Esophagus muscularis mucosa (tissue), 3 donors: Measurements from ENCODE around the gene DDI2.

ENCODE experiments used
- CTCF ChIP-seq, 3 experiments: fragments of 200-600 bp in 2 of 3; fragments of 450-650 bp in 1 of 3; sonication (generic) in 2 of 3; IDR thresholded peaks; one replicate each; pipeline ENCODE4 v1.5.1; 2017 to 2019; ENCODE audit warnings: antibody characterized with exemption in 3 of 3, mild to moderate bottlenecking in 2 of 3, moderate library complexity in 1 of 3
- POLR2A ChIP-seq: fragments of 450-650 bp; IDR thresholded peaks from one replicate; pipeline ENCODE4 v1.6.1; 2017; ENCODE audit warnings: antibody characterized with exemption, moderate library complexity, mild to moderate bottlenecking, low read depth

- TF ChIP-seq CTCF (IDR thresholded peaks at IDR 0.05) (no peak), POLR2A (no peak)
These were observed 87.9 kb downstream of the DDI2 start for GRCh38 chr1:15705184-15705566.
